Smooth muscle cell (in vitro differentiated cells): ENCODE measurements around the gene HPN. TPM values are rescaled to one million over a fixed set of nuclear protein-coding genes. Genes with fewer than 3 reads are reported as not detected.

ENCODE experiments used
- DNase-seq: peaks from one replicate; lab custom pipeline; 2025; ENCODE audit not compliant: unreplicated experiment; lab: John Stamatoyannopoulos, UW
- H2AFZ ChIP-seq: fragments of 200-600 bp; sonication (generic); 2 replicates; pipeline ENCODE4 v1.6.0; 2016; ENCODE audit warnings: antibody characterized with exemption, low read depth, mild to moderate bottlenecking
- H3F3A ChIP-seq: fragments of 200-600 bp; sonication (generic); 2 replicates; pipeline ENCODE4 v1.6.0; 2017; ENCODE audit warnings: antibody characterized with exemption, low read depth
- H3K27ac ChIP-seq: fragments of 200-600 bp; sonication (generic); 2 replicates; pipeline ENCODE4 v1.5.1; 2016; ENCODE audit warnings: low read depth, mild to moderate bottlenecking
- H3K27me3 ChIP-seq: fragments of 200-600 bp; sonication (generic); 2 replicates; pipeline ENCODE4 v1.6.1; 2016; ENCODE audit warnings: low read depth, mild to moderate bottlenecking
- H3K36me3 ChIP-seq: fragments of 200-600 bp; sonication (generic); 2 replicates; pipeline ENCODE4 v1.5.1; 2016; ENCODE audit warnings: low read depth
- H3K4me1 ChIP-seq: fragments of 200-600 bp; sonication (generic); 2 replicates; pipeline ENCODE4 v1.5.1; 2016; ENCODE audit warnings: low read depth
- H3K4me2 ChIP-seq: fragments of 200-600 bp; sonication (generic); 2 replicates; pipeline ENCODE4 v1.6.0; 2016; ENCODE audit warnings: mild to moderate bottlenecking
- H3K4me3 ChIP-seq: fragments of 200-600 bp; sonication (generic); 2 replicates; pipeline ENCODE4 v1.5.1; 2016; ENCODE audit warnings: mild to moderate bottlenecking
- H3K79me2 ChIP-seq: fragments of 200-600 bp; sonication (generic); 2 replicates; pipeline ENCODE4 v1.6.0; 2016; ENCODE audit warnings: low read depth, mild to moderate bottlenecking
- H3K9ac ChIP-seq: fragments of 200-600 bp; sonication (generic); 2 replicates; pipeline ENCODE4 v1.6.0; 2016; ENCODE audit warnings: low read depth
- H3K9me3 ChIP-seq: fragments of 200-600 bp; sonication (generic); replicated peaks from 2 replicates; pipeline ENCODE4 v1.5.1; 2016; ENCODE audit warnings: low read depth
- H4K20me1 ChIP-seq: fragments of 200-600 bp; sonication (generic); 2 replicates; pipeline ENCODE4 v1.6.0; 2016; ENCODE audit warnings: low read depth
- CTCF ChIP-seq: fragments of 200-600 bp; sonication (generic); IDR thresholded peaks from 2 replicates; pipeline ENCODE4 v1.5.1; 2017; ENCODE audit warnings: borderline replicate concordance, mild to moderate bottlenecking, antibody characterized with exemption; ENCODE audit not compliant: insufficient read depth, poor library complexity, severe bottlenecking
- WGBS: methylation state at CpG from one replicate; pipeline ENCODE4 v1.1.7; 2016; ENCODE audit warnings: low lambda C conversion rate; 5-methylcytosine and 5-hydroxymethylcytosine counted together
- polyA plus RNA-seq: library from polyadenylated mRNA; unstranded; fragments of >200 nt; fragmentation: Nextera tagmentation; extraction: Ambion mirVana; gene quantifications from 2 replicates; pipeline ENCODE4 v1.2.1, GENCODE V29; 2016
- total RNA-seq: library from RNA; depleted of rRNA; stranded (reverse); fragments of >200 nt; gene quantifications from 2 replicates; pipeline ENCODE4 v1.2.3, GENCODE V29; 2014

Gene HPN
- total and polyA plus RNA-seq, 2 experiments from 2014 or later, result 1.3 to 4.1 TPM

- TF ChIP-seq CTCF, result no peak
- no peak for DNase-seq
- Histone ChIP-seq H3K27ac (no peak overlapping the region), H3K36me3 (no peaks in the 10 kb centered on the region), H3K4me3 (no peak overlapping the region), H3K79me2 (no peaks in the 10 kb centered on the region), H3F3A (no peaks in the 10 kb centered on the region), H3K27me3 (no peaks in the 10 kb centered on the region), H2AFZ (no peak overlapping the region), H3K4me2 (no peak overlapping the region), H3K9me3 (no peaks in the 10 kb centered on the region), H3K4me1 (no peaks in the 10 kb centered on the region), H4K20me1 (no peaks in the 10 kb centered on the region), H3K9ac (no peak overlapping the region)
- WGBS, result 89% methylated on average over 14 of the region's 14 CpGs
Observed at GRCh38 chr19:35043906-35044305, 2.4 kb downstream of the HPN start.

GRCh38 chr19:35044317-35045117, 3.0 kb downstream of the HPN start:
- no peaks in the 10 kb centered on the region for H3F3A ChIP-seq
- H3K4me3 ChIP-seq, result no peak overlapping the region
- no peaks in the 10 kb centered on the region for H4K20me1 ChIP-seq
- H3K27ac ChIP-seq, result no peak overlapping the region
- 65% methylated on average over 9 of the region's 9 CpGs for WGBS
- TF ChIP-seq CTCF, result peak; percentile 94
- no peak overlapping the region for H3K4me2 ChIP-seq
- H2AFZ ChIP-seq, result no peak overlapping the region
- no peak overlapping the region for H3K9ac ChIP-seq
- H3K36me3 ChIP-seq, result no peaks in the 10 kb centered on the region
- H3K79me2 ChIP-seq, result no peaks in the 10 kb centered on the region
- DNase-seq, result no peak
- H3K4me1 ChIP-seq, result no peaks in the 10 kb centered on the region
- H3K27me3 ChIP-seq, result no peaks in the 10 kb centered on the region
- no peaks in the 10 kb centered on the region for H3K9me3 ChIP-seq

- H2AFZ ChIP-seq, result no peak overlapping the region
- H3K9ac ChIP-seq, result no peak overlapping the region
- H3K4me1 ChIP-seq, result no peaks in the 10 kb centered on the region
- H3K27me3 ChIP-seq, result no peaks in the 10 kb centered on the region
- no peaks in the 10 kb centered on the region for H4K20me1 ChIP-seq
- no peaks in the 10 kb centered on the region for H3K9me3 ChIP-seq
- DNase-seq, result no peak
- no peak overlapping the region for H3K27ac ChIP-seq
- 81% methylated on average over 10 of the region's 10 CpGs for WGBS
- peak; percentile 5 for TF ChIP-seq CTCF
- no peaks in the 10 kb centered on the region for H3F3A ChIP-seq
- no peak overlapping the region for H3K4me2 ChIP-seq
- H3K79me2 ChIP-seq, result no peaks in the 10 kb centered on the region
- H3K4me3 ChIP-seq, result no peak overlapping the region
- H3K36me3 ChIP-seq, result no peaks in the 10 kb centered on the region
Observed at GRCh38 chr19:35045667-35046300, 4.3 kb downstream of the HPN start.
